Neuronal stem cell (in vitro differentiated cells): ENCODE measurements around the gene KRT12.

Experiments
- DNase-seq: peaks from one replicate; pipeline ENCODE4 v3.0.0-alpha.2; 2013; ENCODE audit warnings: low spot score
- H2AFZ ChIP-seq: one replicate; pipeline ENCODE4 v1.6.1; 2013; ENCODE audit warnings: mild to moderate bottlenecking, low read length, inconsistent platforms
- H2AK5ac ChIP-seq: 2 replicates; pipeline ENCODE4 v1.6.1; 2013; ENCODE audit warnings: low read depth, mild to moderate bottlenecking, inconsistent platforms, low read length, moderate library complexity, mixed read lengths
- H2BK120ac ChIP-seq: 2 replicates; pipeline ENCODE4 v1.6.1; 2013; ENCODE audit warnings: low read depth, mild to moderate bottlenecking, inconsistent platforms, low read length, moderate library complexity, mixed read lengths
- H2BK12ac ChIP-seq: one replicate; pipeline ENCODE4 v1.6.1; 2013; ENCODE audit warnings: low read length, inconsistent platforms
- H2BK15ac ChIP-seq: 2 replicates; pipeline ENCODE4 v1.6.1; 2013; ENCODE audit warnings: mild to moderate bottlenecking, low read length, inconsistent platforms, mixed read lengths
- H2BK5ac ChIP-seq: one replicate; pipeline ENCODE4 v1.6.1; 2013; ENCODE audit warnings: inconsistent platforms, mild to moderate bottlenecking, low read length, moderate library complexity
- H3K14ac ChIP-seq: one replicate; pipeline ENCODE4 v1.6.1; 2013; ENCODE audit warnings: low read length, inconsistent platforms
- H3K18ac ChIP-seq: 2 replicates; pipeline ENCODE4 v1.6.1; 2013; ENCODE audit warnings: low read length, inconsistent platforms
- H3K23ac ChIP-seq: 2 replicates; pipeline ENCODE4 v1.6.1; 2013; ENCODE audit warnings: low read depth, mild to moderate bottlenecking, mixed read lengths, low read length, inconsistent platforms; ENCODE audit not compliant: poor library complexity
- H3K27ac ChIP-seq: replicated peaks from 3 replicates; pipeline ENCODE4 v1.5.1; 2013; ENCODE audit warnings: low read length, inconsistent platforms
- H3K27me3 ChIP-seq, 3 experiments: 2 replicates each; pipeline ENCODE4 v1.6.1; 2013; ENCODE audit warnings: low read length in 3 of 3, mild to moderate bottlenecking in 2 of 3, inconsistent platforms in 1 of 3, low read depth in 1 of 3, mixed read lengths in 1 of 3, moderate library complexity in 1 of 3; ENCODE audit not compliant: control insufficient read depth in 3 of 3, insufficient read depth in 3 of 3
- H3K36me3 ChIP-seq, 2 donors: replicated peaks in 1 of 2; 2 replicates each; pipeline ENCODE4 v1.6.1; 2013; ENCODE audit warnings: low read length in 2 of 2; ENCODE audit not compliant: control insufficient read depth in 2 of 2, insufficient read depth in 2 of 2
- H3K4ac ChIP-seq: 2 replicates; pipeline ENCODE4 v1.6.1; 2013; ENCODE audit warnings: inconsistent platforms, mild to moderate bottlenecking, low read length, moderate library complexity
- H3K4me1 ChIP-seq, 2 donors: 1 replicate in 1 of 2; 2 replicates in 1 of 2; pipeline ENCODE4 v1.6.1; 2013; ENCODE audit warnings: low read length in 2 of 2, low read depth in 1 of 2; ENCODE audit not compliant: control insufficient read depth in 2 of 2, insufficient read depth in 1 of 2
- H3K4me2 ChIP-seq: one replicate; pipeline ENCODE4 v1.6.1; 2013; ENCODE audit warnings: mild to moderate bottlenecking, low read length, inconsistent platforms; ENCODE audit not compliant: insufficient read depth, poor library complexity, severe bottlenecking
- H3K4me3 ChIP-seq, 2 donors: 2 replicates each; pipeline ENCODE4 v1.5.1; 2013; ENCODE audit warnings: low read length in 2 of 2, mild to moderate bottlenecking in 2 of 2, inconsistent platforms in 1 of 2, moderate library complexity in 1 of 2
- H3K79me1 ChIP-seq: one replicate; pipeline ENCODE4 v1.6.1; 2013; ENCODE audit warnings: low read depth, mild to moderate bottlenecking, inconsistent platforms, low read length, moderate library complexity
- H3K9ac ChIP-seq: one replicate; pipeline ENCODE4 v1.6.1; 2013; ENCODE audit warnings: mild to moderate bottlenecking, low read depth, low read length, inconsistent platforms; ENCODE audit not compliant: poor library complexity
- H3K9me3 ChIP-seq, 2 donors: replicated peaks in 1 of 2; 2 replicates each; pipeline versions ENCODE3 to v1.6.1; 2013; ENCODE audit warnings: low read length in 2 of 2, mild to moderate bottlenecking in 2 of 2, inconsistent platforms in 1 of 2, low read depth in 1 of 2, mixed read lengths in 1 of 2, moderate library complexity in 1 of 2; ENCODE audit not compliant: control insufficient read depth in 2 of 2, insufficient read depth in 1 of 2
- H4K8ac ChIP-seq: one replicate; pipeline ENCODE4 v1.6.1; 2013; ENCODE audit warnings: low read depth, mild to moderate bottlenecking, inconsistent platforms, low read length, moderate library complexity
- H4K91ac ChIP-seq: one replicate; pipeline ENCODE4 v1.6.1; 2013; ENCODE audit warnings: low read length, low read depth, mild to moderate bottlenecking, inconsistent platforms; ENCODE audit not compliant: poor library complexity
- WGBS, 2 donors: extraction: QIAGEN DNeasy Blood & Tissue Kit; methylation state at CpG; one replicate each; pipeline ENCODE4 v1.1.7; 2013; ENCODE audit warnings: missing lambda C conversion rate in 2 of 2, mixed read lengths in 1 of 2; ENCODE audit not compliant: insufficient read length in 2 of 2, insufficient replicate concordance in 1 of 2; ENCODE audit errors: extremely low coverage in 2 of 2; 5-methylcytosine and 5-hydroxymethylcytosine counted together

Gene KRT12

DNA sequence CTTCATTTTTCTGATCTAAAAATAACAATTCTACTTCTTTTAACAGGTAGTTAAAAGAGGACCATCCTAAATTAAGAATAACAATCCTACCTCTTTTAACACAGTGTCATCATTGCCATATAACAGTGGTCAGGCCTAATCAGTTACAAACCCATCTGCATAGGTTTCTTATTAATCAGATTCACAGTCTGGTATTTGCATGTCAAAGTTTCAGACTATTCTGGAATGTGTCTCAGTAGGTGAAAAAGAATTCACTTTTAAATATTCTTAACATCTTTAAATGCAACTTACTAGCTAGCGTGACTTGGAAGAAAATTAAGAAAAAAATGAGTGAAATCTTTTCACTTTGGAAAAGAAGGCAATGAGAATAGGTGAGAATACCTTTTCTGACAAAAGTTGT is 6.8 kb upstream of the KRT12 start:
- no peaks in the 10 kb centered on the region for H3K36me3 ChIP-seq
- H3K14ac ChIP-seq: no peak overlapping the region
- H3K4me2 ChIP-seq: no peak overlapping the region
- no peaks in the 10 kb centered on the region for H3K79me1 ChIP-seq
- no peak overlapping the region for H3K18ac ChIP-seq
- H3K4me3 ChIP-seq: no peak overlapping the region
- H2BK15ac ChIP-seq: no peak overlapping the region
- H2BK120ac ChIP-seq: no peak overlapping the region
- no peak overlapping the region for H3K27ac ChIP-seq
- no peak overlapping the region for H4K91ac ChIP-seq
- peaks cover 0 to 37% (median 0%) of the 10 kb centered on the region in 3 experiments for H3K27me3 ChIP-seq
- no peak overlapping the region for H2BK5ac ChIP-seq
- no peak overlapping the region for H2BK12ac ChIP-seq
- no peak overlapping the region for H3K23ac ChIP-seq
- H3K9ac ChIP-seq: no peak overlapping the region
- WGBS, 2 donors: no CpG with 5 or more reads among the region's 1 CpG
- no peaks in the 10 kb centered on the region for H3K9me3 ChIP-seq
- no peak for DNase-seq
- H2AFZ ChIP-seq: no peak overlapping the region
- H4K8ac ChIP-seq: no peak overlapping the region
- peaks cover 0 to 3% of the 10 kb centered on the region in 2 donors for H3K4me1 ChIP-seq
- no peak overlapping the region for H2AK5ac ChIP-seq
- no peak overlapping the region for H3K4ac ChIP-seq

DNA sequence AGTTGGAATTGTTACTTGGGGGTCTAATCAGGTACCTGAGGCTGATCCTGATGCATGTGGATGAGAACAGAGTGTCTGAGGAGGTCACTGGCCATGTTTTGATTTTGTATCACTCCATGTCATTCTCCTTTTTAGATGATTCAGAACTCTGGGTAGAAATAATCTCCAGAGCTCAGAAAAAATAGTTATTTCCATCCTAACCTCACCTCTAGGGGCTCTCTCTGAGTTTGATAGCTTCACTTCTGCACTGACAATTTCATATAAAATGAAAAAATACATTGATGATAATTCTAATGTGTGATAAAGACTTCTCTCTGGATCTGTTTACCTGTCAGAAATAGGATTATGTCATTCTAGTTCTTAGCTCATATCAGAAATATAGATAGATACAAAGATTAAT is 6.2 kb upstream of the KRT12 start:
- H4K8ac ChIP-seq: no peak overlapping the region
- H2BK12ac ChIP-seq: no peak overlapping the region
- no peak overlapping the region for H2AFZ ChIP-seq
- no peak overlapping the region for H3K4me2 ChIP-seq
- no peak overlapping the region for H3K14ac ChIP-seq
- no peaks in the 10 kb centered on the region for H3K9me3 ChIP-seq
- no peak overlapping the region for H3K4ac ChIP-seq
- no peak overlapping the region for H4K91ac ChIP-seq
- H3K79me1 ChIP-seq: no peaks in the 10 kb centered on the region
- H2AK5ac ChIP-seq: no peak overlapping the region
- no peak overlapping the region for H3K23ac ChIP-seq
- H3K27me3 ChIP-seq: peaks cover 0 to 37% (median 0%) of the 10 kb centered on the region in 3 experiments
- no peak for DNase-seq
- H3K27ac ChIP-seq: no peak overlapping the region
- H3K18ac ChIP-seq: no peak overlapping the region
- no peaks in the 10 kb centered on the region for H3K36me3 ChIP-seq
- H3K9ac ChIP-seq: no peak overlapping the region
- no peak overlapping the region for H3K4me3 ChIP-seq
- no peak overlapping the region for H2BK15ac ChIP-seq
- H2BK120ac ChIP-seq: no peak overlapping the region
- H3K4me1 ChIP-seq: peaks cover 0 to 3% of the 10 kb centered on the region in 2 donors
- no peak overlapping the region for H2BK5ac ChIP-seq

DNA sequence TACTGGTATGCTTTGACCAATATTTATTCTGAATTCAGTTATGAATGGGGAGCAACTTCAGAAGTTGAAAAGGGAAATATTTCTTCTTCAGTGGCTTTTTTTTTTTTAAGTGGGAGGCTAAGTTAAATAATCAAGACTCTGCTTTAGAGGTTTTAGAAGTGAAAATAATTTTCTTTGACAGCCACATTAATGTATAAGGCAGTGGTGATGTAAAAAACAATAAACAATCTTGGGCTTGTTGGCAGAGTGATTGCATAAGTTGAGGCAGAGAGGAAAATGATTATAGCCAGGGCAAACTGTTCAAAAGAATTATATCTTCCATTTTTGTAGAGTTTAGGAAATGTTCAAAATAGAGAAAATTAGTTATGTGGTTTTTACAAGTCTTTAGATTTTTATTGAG is 5.4 kb upstream of the KRT12 start:
- no peak overlapping the region for H4K91ac ChIP-seq
- no peaks in the 10 kb centered on the region for H3K36me3 ChIP-seq
- no peak overlapping the region for H2AFZ ChIP-seq
- H3K27ac ChIP-seq: no peak overlapping the region
- no peak overlapping the region for H3K4ac ChIP-seq
- no peaks in the 10 kb centered on the region for H3K79me1 ChIP-seq
- H4K8ac ChIP-seq: no peak overlapping the region
- H3K14ac ChIP-seq: no peak overlapping the region
- peaks cover 0 to 37% (median 0%) of the 10 kb centered on the region in 3 experiments for H3K27me3 ChIP-seq
- H3K18ac ChIP-seq: no peak overlapping the region
- H2AK5ac ChIP-seq: no peak overlapping the region
- no peaks in the 10 kb centered on the region for H3K9me3 ChIP-seq
- H3K4me2 ChIP-seq: no peak overlapping the region
- DNase-seq: no peak
- H3K4me3 ChIP-seq: no peak overlapping the region
- peaks cover 0 to 3% of the 10 kb centered on the region in 2 donors for H3K4me1 ChIP-seq
- no peak overlapping the region for H2BK15ac ChIP-seq
- H2BK120ac ChIP-seq: no peak overlapping the region
- no peak overlapping the region for H3K9ac ChIP-seq
- H3K23ac ChIP-seq: no peak overlapping the region
- no peak overlapping the region for H2BK12ac ChIP-seq
- no peak overlapping the region for H2BK5ac ChIP-seq

DNA sequence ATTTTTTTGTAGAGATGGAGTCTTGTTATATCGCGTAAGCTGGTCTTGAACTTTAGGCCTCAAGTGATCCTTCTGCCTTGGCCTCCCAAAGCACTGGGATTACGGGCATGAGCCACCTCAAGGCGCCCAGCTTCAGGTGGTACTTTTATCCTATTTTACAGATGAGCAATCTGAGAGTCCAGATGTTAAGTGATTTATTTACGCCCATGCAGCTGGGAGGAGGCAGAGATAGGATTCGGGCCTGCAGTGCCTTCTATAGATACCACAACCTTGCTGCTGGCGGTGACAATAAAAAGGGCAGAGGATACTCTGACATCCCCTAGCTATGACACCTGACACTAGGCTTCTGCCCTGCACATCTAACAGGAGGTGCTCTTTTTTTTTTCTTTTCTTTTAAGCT is 4.3 kb upstream of the KRT12 start:
- Histone ChIP-seq H3K79me1 (no peaks in the 10 kb centered on the region), H4K8ac (no peak overlapping the region), H3K4me2 (no peak overlapping the region), H2BK5ac (no peak overlapping the region), H4K91ac (no peak overlapping the region), H3K36me3 (no peaks in the 10 kb centered on the region), H2BK15ac (no peak overlapping the region), H3K27me3 (peaks cover 0 to 39% (median 0%) of the 10 kb centered on the region in 3 experiments), H2BK12ac (no peak overlapping the region), H3K9me3 (no peaks in the 10 kb centered on the region), H3K18ac (no peak overlapping the region), H3K4ac (no peak overlapping the region), H3K9ac (no peak overlapping the region), H2BK120ac (no peak overlapping the region), H3K23ac (no peak overlapping the region), H2AFZ (no peak overlapping the region), H2AK5ac (no peak overlapping the region), H3K14ac (no peak overlapping the region), H3K27ac (no peak overlapping the region), H3K4me3 (no peak overlapping the region), H3K4me1 (peaks cover 0 to 3% of the 10 kb centered on the region in 2 donors)
- no peak for DNase-seq
- WGBS, 2 donors: no CpG with 5 or more reads among the region's 7 CpGs
